Measurements from ENCODE around the gene NUP214.

Gene NUP214

GRCh38 chr9:131125288-131126058 lies at the start of gene NUP214:
NUP214 (plus strand) TSS chr9:131125586; CDS start chr9:131125705, 119 bp downstream.
- peak; percentile 98 to 100 for DNase-seq (ENCODE audit: low read depth in 2 of 2)

GRCh38 chr9:131076347-131077195 lies 48.8 kb upstream of the NUP214 start:
- DNase-seq (ENCODE audit: low read depth in 2 of 2) = no peak

GRCh38 chr9:131078427-131079366 lies 46.7 kb upstream of the NUP214 start:
- no peak for DNase-seq (ENCODE audit: low read depth in 2 of 2)

- DNase-seq (ENCODE audit: low read depth in 2 of 2) = no peak
Measured at GRCh38 chr9:131080589-131080988, 44.8 kb upstream of the NUP214 start.

GRCh38 chr9:131081868-131082267 lies 43.5 kb upstream of the NUP214 start:
- DNase-seq (ENCODE audit: low read depth in 2 of 2) = no peak

GRCh38 chr9:131082774-131083512 lies 42.4 kb upstream of the NUP214 start:
- DNase-seq (ENCODE audit: low read depth in 2 of 2) = no peak

- no peak for DNase-seq (ENCODE audit: low read depth in 2 of 2)
Measured at GRCh38 chr9:131084661-131085369, 40.6 kb upstream of the NUP214 start.

GRCh38 chr9:131085370-131086122 lies 39.8 kb upstream of the NUP214 start:
- no peak for DNase-seq (ENCODE audit: low read depth in 2 of 2)

- DNase-seq (ENCODE audit: low read depth in 2 of 2) = no peak
Measured at GRCh38 chr9:131087354-131087893, 38.0 kb upstream of the NUP214 start.

- no peak for DNase-seq (ENCODE audit: low read depth in 2 of 2)
Measured at GRCh38 chr9:131090025-131090787, 35.2 kb upstream of the NUP214 start.

- DNase-seq (ENCODE audit: low read depth in 2 of 2) = no peak
Measured at GRCh38 chr9:131091352-131091992, 33.9 kb upstream of the NUP214 start.

- DNase-seq (ENCODE audit: low read depth in 2 of 2) = no peak
Measured at GRCh38 chr9:131092030-131092429, 33.4 kb upstream of the NUP214 start.

- no peak for DNase-seq (ENCODE audit: low read depth in 2 of 2)
Measured at GRCh38 chr9:131092548-131093440, 32.6 kb upstream of the NUP214 start.

GRCh38 chr9:131094015-131094414 lies 31.4 kb upstream of the NUP214 start:
- no peak for DNase-seq (ENCODE audit: low read depth in 2 of 2)

GRCh38 chr9:131094622-131095021 lies 30.8 kb upstream of the NUP214 start:
- DNase-seq (ENCODE audit: low read depth in 2 of 2) = no peak

- no peak for DNase-seq (ENCODE audit: low read depth in 2 of 2)
Measured at GRCh38 chr9:131095666-131096268, 29.6 kb upstream of the NUP214 start.

Measured in activated CD4-positive, alpha-beta T cell treated with anti-CD3 and anti-CD28 coated beads for 24 hours (primary cell).